Sigmoid colon (tissue), 4 donors: ENCODE results near the gene ASF1A.

Experiments used
- CTCF ChIP-seq, 4 experiments: fragments of 450-650 bp in 3 of 4; fragments of 200-600 bp in 1 of 4; IDR thresholded peaks; one replicate each; pipeline ENCODE4 v1.5.1; 2016 to 2019; ENCODE audit warnings: antibody characterized with exemption in 4 of 4, mild to moderate bottlenecking in 3 of 4, moderate library complexity in 2 of 4
- EP300 ChIP-seq, 4 donors: sonication (generic); formaldehyde crosslinking; IDR thresholded peaks; one replicate each; pipeline ENCODE4 v1.6.1; 2017; ENCODE audit warnings: antibody characterized with exemption in 4 of 4
- POLR2A ChIP-seq, 2 donors: fragments of 450-650 bp; IDR thresholded peaks; one replicate each; pipeline ENCODE4 v1.6.1; 2016; ENCODE audit warnings: antibody characterized with exemption in 2 of 2, mild to moderate bottlenecking in 2 of 2, moderate library complexity in 2 of 2
- POLR2AphosphoS5 ChIP-seq, 4 donors: sonication (generic); formaldehyde crosslinking; IDR thresholded peaks; one replicate each; pipeline ENCODE4 v1.6.1; 2017; ENCODE audit warnings: antibody characterized with exemption in 4 of 4

DNA sequence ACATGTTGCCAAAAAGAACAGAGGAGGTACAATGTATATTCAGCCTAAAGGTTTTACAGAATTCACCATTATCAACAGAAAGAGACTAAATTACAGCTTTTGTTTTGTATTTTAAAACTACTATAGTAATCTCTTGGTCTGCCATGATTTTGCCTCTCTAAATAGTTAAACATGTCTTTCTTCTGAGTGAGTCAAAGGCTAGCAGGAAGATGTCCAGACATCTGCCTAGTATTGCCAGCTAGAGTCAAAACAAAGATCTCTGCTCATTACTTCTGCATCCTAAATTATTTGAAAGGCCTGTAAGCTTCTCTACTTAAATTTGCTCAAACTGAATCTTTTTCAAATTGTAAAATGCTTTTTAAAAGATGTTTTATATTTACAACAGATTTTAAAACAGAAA, 8.8 kb downstream of the ASF1A start:
- TF ChIP-seq CTCF (IDR thresholded peaks at IDR 0.05) = no peak
- TF ChIP-seq EP300 (IDR thresholded peaks at IDR 0.05) = no peak
- no peak for TF ChIP-seq POLR2A (IDR thresholded peaks at IDR 0.05)
- TF ChIP-seq POLR2AphosphoS5 (IDR thresholded peaks at IDR 0.05) = no peak
